T-cell (primary cell): Measurements from ENCODE around the gene FIZ1. TPM values are rescaled to one million over a fixed set of nuclear protein-coding genes. Genes with fewer than 3 reads are reported as not detected.

Experiments used
- ATAC-seq, 4 experiments: fragments of 200-7000 bp in 3 of 4; fragments of 150-1000 bp in 1 of 4; cut with Tn5 transposase; replicated peaks in 1 of 4; 1 replicate in 3 of 4; 2 replicates in 1 of 4; pipeline ENCODE4 v1.10.0; 2021; ENCODE audit warnings: moderate library complexity in 3 of 4, mild to moderate bottlenecking in 2 of 4, moderate number of reproducible peaks in 1 of 4
- CTCF ChIA-PET, 2 donors: fragments of 300-600 bp; sonication (Branson Sonifier 250); formaldehyde crosslinking; loops; one replicate each; lab custom pipeline; 2022; ENCODE audit warnings: antibody characterized with exemption in 2 of 2; lab: Charles Lee
- POLR2A ChIA-PET, 2 donors: fragments of 300-600 bp; sonication (Branson Sonifier 250); formaldehyde crosslinking; loops; one replicate each; lab custom pipeline; 2022; ENCODE audit warnings: antibody characterized with exemption in 2 of 2; lab: Charles Lee
- DNase-seq, 35 experiments: peaks; one replicate each; pipeline versions ENCODE4 v3.0.0 to v3.0.0-alpha.2; 2013 to 2023
- H3K27ac ChIP-seq: one replicate; pipeline ENCODE4 v1.5.1; 2013; ENCODE audit warnings: low read length
- H3K27me3 ChIP-seq, 2 experiments: replicated peaks in 1 of 2; 1 replicate in 1 of 2; 2 replicates in 1 of 2; pipeline versions ENCODE4 v1.6.1 to v1.7.0; 2013; ENCODE audit warnings: low read length in 1 of 2, mixed read lengths in 1 of 2; ENCODE audit not compliant: control insufficient read depth in 2 of 2, insufficient read depth in 2 of 2; ENCODE audit errors: extremely low read depth in 1 of 2
- H3K36me3 ChIP-seq, 2 donors: 1 replicate in 1 of 2; 2 replicates in 1 of 2; pipeline versions ENCODE4 v1.6.1 to v1.7.0; 2013; ENCODE audit warnings: low read length in 1 of 2; ENCODE audit not compliant: control insufficient read depth in 2 of 2, insufficient read depth in 1 of 2; ENCODE audit errors: extremely low read depth in 1 of 2
- H3K4me1 ChIP-seq, 2 experiments: 1 replicate in 1 of 2; 2 replicates in 1 of 2; pipeline versions ENCODE4 v1.6.1 to v1.7.0; 2013; ENCODE audit warnings: low read length in 2 of 2, mixed read lengths in 1 of 2; ENCODE audit not compliant: insufficient read depth in 2 of 2, control insufficient read depth in 1 of 2; ENCODE audit errors: extremely low read depth in 1 of 2
- H3K4me3 ChIP-seq, 2 donors: 1 replicate in 1 of 2; 2 replicates in 1 of 2; pipeline versions ENCODE4 v1.5.1 to v1.7.0; 2013; ENCODE audit warnings: mild to moderate bottlenecking in 2 of 2, low read length in 1 of 2, moderate library complexity in 1 of 2; ENCODE audit not compliant: control insufficient read depth in 1 of 2; ENCODE audit errors: extremely low read depth in 1 of 2
- H3K9me3 ChIP-seq: 2 replicates; pipeline ENCODE4 v1.7.0; 2013
- H3K27ac Mint-ChIP-seq, 2 donors: one replicate each; pipeline ENCODE4 v1.8.0; 2020 to 2021; ENCODE audit warnings: mild to moderate bottlenecking in 2 of 2, mixed read lengths in 2 of 2
- H3K27me3 Mint-ChIP-seq, 2 donors: one replicate each; pipeline ENCODE4 v1.8.0; 2021 to 2022; ENCODE audit warnings: mixed read lengths in 2 of 2
- H3K36me3 Mint-ChIP-seq: one replicate; pipeline ENCODE4 v1.8.0; 2021; ENCODE audit warnings: mixed read lengths
- H3K4me1 Mint-ChIP-seq, 3 donors: one replicate each; pipeline ENCODE4 v1.8.0; 2020 to 2022; ENCODE audit warnings: mixed read lengths in 3 of 3, mild to moderate bottlenecking in 1 of 3
- H3K4me3 Mint-ChIP-seq, 3 donors: one replicate each; pipeline ENCODE4 v1.8.0; 2020 to 2022; ENCODE audit warnings: mild to moderate bottlenecking in 3 of 3, mixed read lengths in 3 of 3, moderate library complexity in 3 of 3
- H3K9me3 Mint-ChIP-seq, 3 donors: one replicate each; pipeline ENCODE4 v1.8.0; 2020 to 2022; ENCODE audit warnings: mixed read lengths in 3 of 3
- WGBS: methylation state at CpG from one replicate; pipeline ENCODE4 v1.1.5; 2013; ENCODE audit warnings: missing lambda C conversion rate; ENCODE audit not compliant: insufficient coverage; 5-methylcytosine and 5-hydroxymethylcytosine counted together
- total RNA-seq, 35 experiments: library from RNA in 6 of 35; stranded (reverse) in 6 of 35; fragments of 120-200 nt in 1 of 35; gene quantifications; one replicate each; pipeline versions ENCODE4 v1.2.1 to v1.2.4 and lab custom pipeline; 2013 to 2026

FIZ1 gene
- 10 to 100 TPM in 4 of 5 donors, 1 to 10 TPM in 1; 9.8 to 27.7 (median 19.0) TPM for total RNA-seq
- total RNA-seq (2013): 5.5 TPM
- 7.3 to 21.2 (median 14.3) reads per million in 29 experiments for total RNA-seq (lab: John Stamatoyannopoulos, UW)

DNA sequence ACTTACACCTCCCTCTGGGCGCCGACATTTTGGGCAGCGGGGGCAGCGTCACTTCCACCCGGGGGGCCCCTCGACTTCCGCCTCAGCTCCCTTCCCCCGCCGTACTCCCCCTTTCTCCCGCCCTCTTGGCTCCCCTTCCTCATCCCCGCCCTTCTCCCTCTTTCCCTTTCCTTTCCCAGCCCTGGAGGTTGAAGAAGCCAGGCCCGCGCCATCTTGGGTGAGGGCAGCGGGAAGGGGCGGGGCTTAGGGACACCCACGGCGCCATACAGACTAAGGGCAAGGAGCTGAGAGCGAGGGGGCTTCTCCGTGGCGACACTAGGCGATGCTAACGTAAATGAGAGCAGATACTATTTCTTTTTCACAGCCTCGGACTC is at the start of gene FIZ1:
FIZ1 (minus strand) TSS at position 50 of the 374 bp plus-strand sequence. CDS start 1,652 bp downstream, outside the sequence.
- H3K4me1 ChIP-seq: peaks cover 7 to 31% of the 10 kb centered on the region in 2 experiments
- H3K36me3 ChIP-seq: peaks cover 13 to 22% of the 10 kb centered on the region in 2 donors
- Mint-ChIP-seq H3K4me3 (peak within 1 kb of the TSS; percentile 98 to 99 (median 98)), H3K27ac (peak within 1 kb of the TSS; percentile 100), H3K9me3 (peaks cover 0 to 3% (median 0%) of the 10 kb centered on the region in 3 donors), H3K27me3 (no peaks in the 10 kb centered on the region), H3K4me1 (peaks cover 23 to 42% (median 25%) of the 10 kb centered on the region in 3 donors), H3K36me3 (peaks cover 34% of the 10 kb centered on the region)
- peak; percentile 86 to 97 (median 92) for DNase-seq
- ATAC-seq: peak; percentile 75 to 78 (median 76)
- WGBS: 0% methylated on average over 11 of the region's 23 CpGs
- ChIA-PET POLR2A (interaction anchor here (0.6 to 2.1 kb wide), 7 partner anchors 25 to 319 kb away, joined by 3 to 11 read pairs (median 4); partner anchors contain the start of gene ZNF784 (in 2 of the 2)), CTCF (interaction anchor here in 1 of 2 donors (0.6 to 1.7 kb wide), 12 partner anchors 25 to 260 kb away, joined by 3 to 10 read pairs (median 4); partner anchors contain the start of genes ISOC2, KMT5C, NAT14 and U2AF2)
- H3K27me3 ChIP-seq: no peaks in the 10 kb centered on the region
- no peaks in the 10 kb centered on the region for H3K9me3 ChIP-seq
- H3K27ac ChIP-seq: peak within 1 kb of the TSS; percentile 97
- peak within 1 kb of the TSS; percentile 86 to 97 for H3K4me3 ChIP-seq

- Histone ChIP-seq H3K27ac (no peak overlapping the region), H3K4me3 (peak overlapping the region; percentile 63 to 75), H3K27me3 (peaks cover 0 to 11% of the 10 kb centered on the region in 2 experiments), H3K9me3 (no peaks in the 10 kb centered on the region), H3K4me1 (peaks cover 14 to 53% of the 10 kb centered on the region in 2 experiments), H3K36me3 (peaks cover 10 to 11% of the 10 kb centered on the region in 2 donors)
- no peak for DNase-seq
- peaks cover 42 to 49% (median 43%) of the 10 kb centered on the region in 3 donors for H3K4me1 Mint-ChIP-seq
- H3K4me3 Mint-ChIP-seq: peak overlapping the region; percentile 66 to 82 (median 74)
- H3K27me3 Mint-ChIP-seq: no peaks in the 10 kb centered on the region
- WGBS: 45% methylated on average over 13 of the region's 25 CpGs
- H3K36me3 Mint-ChIP-seq: peaks cover 4% of the 10 kb centered on the region
- H3K27ac Mint-ChIP-seq: peak overlapping the region; percentile 23 to 28
- POLR2A ChIA-PET: no interaction called here
- CTCF ChIA-PET: interaction anchor here in 1 of 2 donors (1.5 kb wide), 1 partner anchor 63 kb away, joined by 3 read pairs; no protein-coding TSS in a partner anchor
- ATAC-seq: no peak
- no peaks in the 10 kb centered on the region for H3K9me3 Mint-ChIP-seq
Measured at GRCh38 chr19:55648585-55649267, 49.4 kb upstream of the FIZ1 start.

DNA sequence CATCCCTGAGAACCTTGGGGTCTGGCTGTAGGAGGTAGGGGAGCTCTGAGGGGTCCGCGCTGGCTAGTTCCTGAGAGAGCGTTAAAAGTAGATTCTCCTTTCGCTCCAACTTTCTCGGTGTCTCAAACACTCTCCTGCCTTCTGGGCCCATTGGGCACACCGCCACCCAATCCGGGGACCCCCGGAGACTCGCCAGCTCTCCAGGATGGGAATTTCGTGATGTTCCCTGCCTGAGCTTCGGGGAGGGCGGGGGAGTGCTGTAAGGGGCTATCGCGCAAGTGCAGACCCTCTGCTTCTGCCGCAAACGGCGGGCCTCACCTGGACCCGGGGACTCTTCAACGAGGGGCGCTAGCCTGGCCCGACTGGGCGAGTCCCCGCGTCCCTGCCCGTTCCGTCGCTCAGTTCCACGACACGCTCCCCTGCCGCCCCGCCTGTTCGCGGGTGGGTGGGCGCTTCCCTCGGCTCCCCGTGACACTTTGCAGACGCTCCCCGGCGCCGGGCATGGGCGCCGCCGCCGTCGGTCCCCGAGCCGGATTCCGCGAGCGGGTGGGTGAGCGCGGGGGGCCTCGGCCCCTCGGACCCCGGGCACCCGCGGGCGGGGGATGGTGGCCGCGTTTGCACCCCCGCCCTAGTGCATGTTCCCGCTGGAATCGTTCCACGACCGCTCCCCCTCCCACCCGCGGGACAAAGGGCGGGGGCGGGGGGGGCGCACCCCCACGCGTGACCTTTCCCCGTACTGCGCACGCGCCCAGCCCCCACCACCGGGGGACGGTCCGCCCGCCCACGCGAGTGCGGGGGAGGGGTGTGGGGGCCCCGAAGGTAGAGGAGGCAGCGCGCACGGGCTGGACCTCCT is 48.6 kb upstream of the FIZ1 start, which contains the start of gene CCDC106:
CCDC106 (plus strand) TSS at position 481 of the 853 bp plus-strand sequence. CDS start 835 bp downstream, outside the sequence.
- H3K4me3 Mint-ChIP-seq: peak within 1 kb of the TSS; percentile 75 to 82 (median 82)
- Histone ChIP-seq H3K4me1 (peaks cover 15 to 49% of the 10 kb centered on the region in 2 experiments), H3K9me3 (no peaks in the 10 kb centered on the region), H3K36me3 (peaks cover 10 to 11% of the 10 kb centered on the region in 2 donors), H3K27me3 (peaks cover 0 to 11% of the 10 kb centered on the region in 2 experiments), H3K4me3 (peak within 1 kb of the TSS; percentile 63 to 75), H3K27ac (peak within 1 kb of the TSS; percentile 3)
- ChIA-PET POLR2A (no interaction called here), CTCF (interaction anchor here (0.7 to 1.5 kb wide), 4 partner anchors 9 to 62 kb away, joined by 3 to 4 read pairs (median 3); no protein-coding TSS in a partner anchor)
- 5% methylated on average over 54 of the region's 87 CpGs for WGBS
- H3K27me3 Mint-ChIP-seq: no peaks in the 10 kb centered on the region
- ATAC-seq (peak; percentile 34 to 48 (median 41)), DNase-seq (peak in 14 of 35 experiments; percentile 11 to 61 (median 45))
- H3K4me1 Mint-ChIP-seq: peaks cover 46 to 52% (median 50%) of the 10 kb centered on the region in 3 donors
- H3K9me3 Mint-ChIP-seq: no peaks in the 10 kb centered on the region
- peaks cover 4% of the 10 kb centered on the region for H3K36me3 Mint-ChIP-seq
- peak within 1 kb of the TSS; percentile 83 to 86 for H3K27ac Mint-ChIP-seq

DNA sequence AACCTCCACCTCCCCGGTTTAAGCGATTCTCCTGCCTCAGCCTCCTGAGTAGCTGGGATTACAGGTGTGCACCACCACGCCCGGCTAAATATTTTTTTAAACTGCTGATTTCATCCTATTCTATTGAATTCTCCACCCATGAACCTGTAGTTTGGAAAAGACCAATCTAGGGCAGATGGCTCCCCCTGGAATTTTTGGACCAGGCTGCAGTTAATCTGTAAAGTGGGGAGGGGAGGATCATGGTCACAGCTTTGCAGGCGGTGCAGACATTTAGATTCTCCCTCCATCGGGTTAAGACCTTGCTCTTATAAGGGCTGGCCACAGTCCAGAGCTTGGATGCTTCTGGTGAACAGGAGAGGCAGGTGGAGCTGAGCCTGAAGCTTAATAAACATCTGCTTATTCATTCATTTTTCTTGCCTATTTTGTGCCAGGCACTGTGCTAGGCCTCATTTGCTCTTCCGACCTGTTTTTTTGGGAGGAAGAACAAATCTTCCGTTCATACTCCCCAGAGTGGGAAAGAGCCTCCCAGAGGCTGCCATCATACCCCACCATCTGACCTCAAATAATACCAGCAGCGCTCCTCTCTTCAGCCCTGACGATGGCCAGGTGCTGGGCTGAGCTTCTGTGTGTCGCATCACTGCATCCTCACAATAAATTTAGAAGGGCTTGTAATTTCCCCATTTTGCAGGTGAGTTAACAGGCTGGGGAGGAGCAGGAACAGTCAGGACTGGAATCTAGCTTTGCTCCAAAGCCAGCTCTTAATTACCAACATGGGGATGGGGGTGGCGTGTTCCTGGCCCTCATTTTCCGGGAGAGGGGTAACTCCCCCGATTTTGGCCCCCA is 47.8 kb upstream of the FIZ1 start:
- Mint-ChIP-seq H3K27ac (peak overlapping the region; percentile 55 to 86), H3K27me3 (peaks cover 0 to under 1% of the 10 kb centered on the region in 2 donors), H3K36me3 (peaks cover 4% of the 10 kb centered on the region), H3K4me3 (peak overlapping the region; percentile 75 to 82 (median 82)), H3K9me3 (no peaks in the 10 kb centered on the region), H3K4me1 (peaks cover 48 to 55% (median 54%) of the 10 kb centered on the region in 3 donors)
- ATAC-seq (no peak), DNase-seq (no peak)
- POLR2A ChIA-PET: interaction anchor here in 1 of 2 donors (1.8 kb wide), 1 partner anchor 11 kb away, joined by 4 read pairs; no protein-coding TSS in a partner anchor
- WGBS: 97% methylated on average over 5 of the region's 14 CpGs
- Histone ChIP-seq H3K36me3 (peaks cover 10 to 11% of the 10 kb centered on the region in 2 donors), H3K4me3 (peak overlapping the region; percentile 63 to 75), H3K9me3 (no peaks in the 10 kb centered on the region), H3K4me1 (peaks cover 20 to 56% of the 10 kb centered on the region in 2 experiments), H3K27me3 (peaks cover 0 to 11% of the 10 kb centered on the region in 2 experiments), H3K27ac (peak overlapping the region; percentile 3)
- CTCF ChIA-PET: interaction anchor here (0.7 to 1.5 kb wide), 4 partner anchors 8 to 61 kb away, joined by 3 to 4 read pairs (median 3); no protein-coding TSS in a partner anchor

DNA sequence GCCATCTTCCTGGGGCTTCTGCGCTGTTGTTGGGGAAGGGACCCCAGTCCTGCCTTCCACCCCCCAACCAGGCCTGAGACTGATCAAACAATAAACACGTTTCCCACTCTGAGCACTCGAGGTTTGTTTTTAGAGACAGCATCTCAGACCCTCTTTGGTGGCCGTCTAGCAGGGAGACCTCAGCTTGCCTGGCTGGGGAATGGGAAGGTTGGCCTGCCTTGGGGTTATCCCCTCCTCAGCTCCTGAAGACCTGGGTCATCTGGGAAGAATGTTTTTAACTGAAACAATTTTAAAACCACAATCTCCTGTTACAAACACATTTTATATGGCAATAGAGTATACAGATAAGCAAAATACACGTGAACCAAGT is 46.2 kb upstream of the FIZ1 start:
- ChIA-PET POLR2A (no interaction called here), CTCF (no interaction called here)
- no CpG with 5 or more reads among the region's 5 CpGs for WGBS
- Histone ChIP-seq H3K9me3 (no peaks in the 10 kb centered on the region), H3K4me1 (peaks cover 22 to 69% of the 10 kb centered on the region in 2 experiments), H3K27ac (no peak overlapping the region), H3K4me3 (no peak overlapping the region), H3K36me3 (peaks cover 10 to 11% of the 10 kb centered on the region in 2 donors), H3K27me3 (peaks cover 0 to 9% of the 10 kb centered on the region in 2 experiments)
- no peak for DNase-seq
- Mint-ChIP-seq H3K36me3 (peaks cover 4% of the 10 kb centered on the region), H3K4me1 (peaks cover 56 to 61% (median 60%) of the 10 kb centered on the region in 3 donors), H3K27ac (no peak overlapping the region), H3K9me3 (no peaks in the 10 kb centered on the region), H3K27me3 (peaks cover 0 to 2% of the 10 kb centered on the region in 2 donors), H3K4me3 (peak overlapping the region; percentile 51 to 64 (median 55))
- ATAC-seq: no peak
